ENCODE data around the gene ITGA2B. TPM values are rescaled to one million over a fixed set of nuclear protein-coding genes. Genes with fewer than 3 reads are reported as not detected.

The ITGA2B gene
- total and polyA plus RNA-seq, 2 of the 13 experiments (the other 11 are each of a cell fraction or from before 2014, with no cell fraction given), result 0.38 to 1.1 TPM

- TF ChIP-seq MTA3 (CRISPR knock-in tag; IDR thresholded peaks at IDR 0.05) (no peak), JUN (CRISPR knock-in tag; IDR thresholded peaks at IDR 0.05) (peak; percentile 34; the same call in 1 of the 2 replicates), MED1 (CRISPR knock-in tag; IDR thresholded peaks at IDR 0.05) (peak; percentile 32; the same call in 1 of the 2 replicates), ZNF782 (CRISPR knock-in tag; IDR thresholded peaks at IDR 0.05; ENCODE audit: borderline replicate concordance) (no peak; the same call in 1 of the 2 replicates), TGIF2 (CRISPR knock-in tag; IDR thresholded peaks at IDR 0.05) (0 out of 2 replicates have a peak, but pooled peaks have one; percentile 11), ZNF407 (CRISPR knock-in tag; IDR thresholded peaks at IDR 0.05; ENCODE audit: not compliant biosample characterization) (peak; percentile 41), ZNF749 (CRISPR knock-in tag; IDR thresholded peaks at IDR 0.05; ENCODE audit: borderline replicate concordance) (no peak), ZNF720 (CRISPR knock-in tag; IDR thresholded peaks at IDR 0.05) (no peak), SPEN (CRISPR knock-in tag; IDR thresholded peaks at IDR 0.05; ENCODE audit: low read depth) (peak; percentile 52), NCOR1 (IDR thresholded peaks at IDR 0.05; ENCODE audit: borderline replicate concordance, low read length) (no peak), KDM2A (CRISPR knock-in tag; IDR thresholded peaks at IDR 0.05; ENCODE audit: borderline replicate concordance, low read depth) (0 out of 2 replicates have a peak, but pooled peaks have one; percentile 11), PHF8 (CRISPR knock-in tag; IDR thresholded peaks at IDR 0.05) (no peak)
- TF ChIP-seq, protein P1, sequence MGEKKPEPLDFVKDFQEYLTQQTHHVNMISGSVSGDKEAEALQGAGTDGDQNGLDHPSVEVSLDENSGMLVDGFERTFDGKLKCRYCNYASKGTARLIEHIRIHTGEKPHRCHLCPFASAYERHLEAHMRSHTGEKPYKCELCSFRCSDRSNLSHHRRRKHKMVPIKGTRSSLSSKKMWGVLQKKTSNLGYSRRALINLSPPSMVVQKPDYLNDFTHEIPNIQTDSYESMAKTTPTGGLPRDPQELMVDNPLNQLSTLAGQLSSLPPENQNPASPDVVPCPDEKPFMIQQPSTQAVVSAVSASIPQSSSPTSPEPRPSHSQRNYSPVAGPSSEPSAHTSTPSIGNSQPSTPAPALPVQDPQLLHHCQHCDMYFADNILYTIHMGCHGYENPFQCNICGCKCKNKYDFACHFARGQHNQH (CRISPR knock-in tag; IDR thresholded peaks at IDR 0.05), result peak; percentile 19; the same call in 1 of the 2 replicates
- TF ChIP-seq, protein P2, sequence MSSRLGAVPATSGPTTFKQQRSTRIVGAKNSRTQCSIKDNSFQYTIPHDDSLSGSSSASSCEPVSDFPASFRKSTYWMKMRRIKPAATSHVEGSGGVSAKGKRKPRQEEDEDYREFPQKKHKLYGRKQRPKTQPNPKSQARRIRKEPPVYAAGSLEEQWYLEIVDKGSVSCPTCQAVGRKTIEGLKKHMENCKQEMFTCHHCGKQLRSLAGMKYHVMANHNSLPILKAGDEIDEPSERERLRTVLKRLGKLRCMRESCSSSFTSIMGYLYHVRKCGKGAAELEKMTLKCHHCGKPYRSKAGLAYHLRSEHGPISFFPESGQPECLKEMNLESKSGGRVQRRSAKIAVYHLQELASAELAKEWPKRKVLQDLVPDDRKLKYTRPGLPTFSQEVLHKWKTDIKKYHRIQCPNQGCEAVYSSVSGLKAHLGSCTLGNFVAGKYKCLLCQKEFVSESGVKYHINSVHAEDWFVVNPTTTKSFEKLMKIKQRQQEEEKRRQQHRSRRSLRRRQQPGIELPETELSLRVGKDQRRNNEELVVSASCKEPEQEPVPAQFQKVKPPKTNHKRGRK (CRISPR knock-in tag; IDR thresholded peaks at IDR 0.05), result no peak
- TF ChIP-seq, protein P3, sequence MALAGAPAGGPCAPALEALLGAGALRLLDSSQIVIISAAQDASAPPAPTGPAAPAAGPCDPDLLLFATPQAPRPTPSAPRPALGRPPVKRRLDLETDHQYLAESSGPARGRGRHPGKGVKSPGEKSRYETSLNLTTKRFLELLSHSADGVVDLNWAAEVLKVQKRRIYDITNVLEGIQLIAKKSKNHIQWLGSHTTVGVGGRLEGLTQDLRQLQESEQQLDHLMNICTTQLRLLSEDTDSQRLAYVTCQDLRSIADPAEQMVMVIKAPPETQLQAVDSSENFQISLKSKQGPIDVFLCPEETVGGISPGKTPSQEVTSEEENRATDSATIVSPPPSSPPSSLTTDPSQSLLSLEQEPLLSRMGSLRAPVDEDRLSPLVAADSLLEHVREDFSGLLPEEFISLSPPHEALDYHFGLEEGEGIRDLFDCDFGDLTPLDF (CRISPR knock-in tag; IDR thresholded peaks at IDR 0.05), result no peak
Observed at GRCh38 chr17:44374306-44375195, 14.9 kb downstream of the ITGA2B start (continued).
